A549 (cell line): ENCODE results near the gene FOXP1. TPM values are rescaled to one million over a fixed set of nuclear protein-coding genes. Genes with fewer than 3 reads are reported as not detected.

Experiments
- ATAC-seq, 2 experiments: fragments of 200-7000 bp in 1 of 2; fragments of >200 bp in 1 of 2; cut with Nextera tagmentation in 1 of 2; cut with Tn5 transposase in 1 of 2; 3 replicates each; pipeline versions ENCODE4 v1.8.0 to v1.9.1; 2018 to 2020; ENCODE audit warnings: mild to moderate bottlenecking in 1 of 2, moderate library complexity in 1 of 2
- CTCF ChIA-PET: fragments of 300-600 bp; sonication (Branson Sonifier 250); formaldehyde crosslinking; extraction: SDS; loops from one replicate; lab custom pipeline; 2021; ENCODE audit warnings: antibody characterized with exemption, inconsistent platforms; lab: Yijun Ruan, JAX
- POLR2A ChIA-PET: fragments of 350-600 bp; formaldehyde crosslinking; extraction: SDS; loops from one replicate; lab custom pipeline; 2021; ENCODE audit warnings: antibody characterized with exemption, inconsistent platforms; lab: Yijun Ruan, JAX
- DNase-seq, 2 experiments: peaks; one replicate each; pipeline versions ENCODE4 v3.0.0 to v3.0.0-alpha.2; 2011 to 2016; ENCODE audit warnings: low read depth in 1 of 2, low spot score in 1 of 2
- FAIRE-seq: peaks from 2 replicates; lab custom pipeline; 2011; peaks lifted over from hg19 to GRCh38; lab: Jason Lieb, UNC
- H3K27ac ChIP-seq, 2 experiments: fragments of >200 bp; sonication (Bioruptor Twin); formaldehyde crosslinking; 3 replicates each; pipeline ENCODE4 v1.5.1; 2016 to 2017
- H3K4me1 ChIP-seq: fragments of >200 bp; sonication (Bioruptor Twin); formaldehyde crosslinking; 3 replicates; pipeline ENCODE4 v1.6.1; 2016
- H3K4me2 ChIP-seq: fragments of >200 bp; sonication (Bioruptor Twin); formaldehyde crosslinking; 3 replicates; pipeline ENCODE4 v1.6.1; 2016
- H3K4me3 ChIP-seq: fragments of >200 bp; sonication (Bioruptor Twin); formaldehyde crosslinking; 3 replicates; pipeline ENCODE4 v1.5.1; 2016
- H3K9me3 ChIP-seq: fragments of >200 bp; sonication (Bioruptor Twin); formaldehyde crosslinking; 3 replicates; pipeline ENCODE4 v1.6.1; 2016
- BCL3 ChIP-seq: fragments of >200 bp; sonication (Bioruptor Twin); formaldehyde crosslinking; IDR thresholded peaks from 3 replicates; pipeline ENCODE4 v1.6.1; 2016
- BHLHE40 ChIP-seq: IDR thresholded peaks from 2 replicates; pipeline ENCODE4 v1.6.1; 2012; ENCODE audit warnings: low read depth, low read length, inconsistent platforms
- CBX8 ChIP-seq: fragments of 200-600 bp; sonication (generic); IDR thresholded peaks from 2 replicates; pipeline ENCODE4 v1.6.1; 2016
- CEBPB ChIP-seq, 2 experiments: fragments of >200 bp in 1 of 2; sonication (Bioruptor Twin) in 1 of 2; formaldehyde crosslinking in 1 of 2; IDR thresholded peaks; 2 replicates each; pipeline ENCODE4 v1.6.1; 2012 to 2016
- CHD2 ChIP-seq: fragments of 150-350 bp; IDR thresholded peaks from 2 replicates; pipeline ENCODE4 v1.6.1; 2014; ENCODE audit warnings: low read length; ENCODE audit not compliant: partially characterized antibody
- CTCF ChIP-seq: fragments of >200 bp; sonication (Bioruptor Twin); formaldehyde crosslinking; IDR thresholded peaks from 3 replicates; pipeline ENCODE4 v1.5.1; 2016
- EHF ChIP-seq: fragments of 250-450 bp; sonication (Bioruptor Pico); IDR thresholded peaks from 2 replicates; pipeline ENCODE4 v1.5.0; 2020; ENCODE audit warnings: mild to moderate bottlenecking
- EP300 ChIP-seq, 2 experiments: fragments of >200 bp; sonication (Bioruptor Twin); formaldehyde crosslinking; IDR thresholded peaks; 2 replicates in 1 of 2; 3 replicates in 1 of 2; pipeline ENCODE4 v1.6.1; 2016 to 2017
- FOSL2 ChIP-seq, 2 experiments: fragments of 450-650 bp in 1 of 2; fragments of >200 bp in 1 of 2; sonication (Bioruptor Twin) in 1 of 2; formaldehyde crosslinking; IDR thresholded peaks; 2 replicates each; pipeline versions ENCODE4 v1.5.0 to v1.6.1; 2016 to 2020; ENCODE audit warnings: mild to moderate bottlenecking in 1 of 2, moderate library complexity in 1 of 2
- GATA3 ChIP-seq: IDR thresholded peaks from 2 replicates; pipeline ENCODE4 v1.6.1; 2012; ENCODE audit warnings: borderline replicate concordance
- HMGXB4 ChIP-seq: fragments of 250-450 bp; sonication (Bioruptor Pico); IDR thresholded peaks from 2 replicates; pipeline ENCODE4 v1.5.0; 2021; ENCODE audit warnings: mild to moderate bottlenecking, moderate library complexity, borderline replicate concordance
- HOXA7 ChIP-seq: fragments of 250-450 bp; sonication (Bioruptor Pico); IDR thresholded peaks from 2 replicates; pipeline ENCODE4 v1.5.0; 2020; ENCODE audit warnings: mild to moderate bottlenecking, moderate library complexity
- HOXB13 ChIP-seq: fragments of 250-450 bp; sonication (Bioruptor Pico); IDR thresholded peaks from 2 replicates; pipeline ENCODE4 v1.5.0; 2020; ENCODE audit warnings: low read depth, mild to moderate bottlenecking, moderate library complexity
- JUN ChIP-seq, 2 experiments: fragments of >200 bp; sonication (Bioruptor Twin); formaldehyde crosslinking; IDR thresholded peaks; 2 replicates in 1 of 2; 3 replicates in 1 of 2; pipeline ENCODE4 v1.6.1; 2016 to 2017
- KDM5A ChIP-seq: fragments of 200-600 bp; sonication (generic); IDR thresholded peaks from 2 replicates; pipeline ENCODE4 v1.6.1; 2016; ENCODE audit warnings: antibody characterized with exemption, mild to moderate bottlenecking
- MAFK ChIP-seq: fragments of 450-650 bp; IDR thresholded peaks from 2 replicates; pipeline ENCODE4 v1.6.1; 2014; ENCODE audit not compliant: partially characterized antibody
- MYC ChIP-seq: IDR thresholded peaks from 2 replicates; pipeline ENCODE4 v1.6.1; 2012; ENCODE audit warnings: mild to moderate bottlenecking, inconsistent platforms, low read length, improper control_type of control experiment, borderline replicate concordance
- NFE2L2 ChIP-seq: fragments of 150-350 bp; conservative IDR thresholded peaks from 2 replicates; pipeline ENCODE4 v1.6.1; 2014; ENCODE audit warnings: low read length
- NR3C1 ChIP-seq: fragments of >200 bp; sonication (Bioruptor Twin); formaldehyde crosslinking; IDR thresholded peaks from 3 replicates; pipeline ENCODE4 v1.6.1; 2017
- PBX3 ChIP-seq: IDR thresholded peaks from 2 replicates; pipeline ENCODE4 v1.6.1; 2012
- PHF8 ChIP-seq: fragments of 200-600 bp; sonication (generic); IDR thresholded peaks from 2 replicates; pipeline ENCODE4 v1.6.1; 2016; ENCODE audit warnings: low read depth, mild to moderate bottlenecking, antibody characterized with exemption, moderate library complexity, borderline replicate concordance
- RARB ChIP-seq: fragments of 250-450 bp; sonication (Bioruptor Pico); IDR thresholded peaks from 2 replicates; pipeline ENCODE4 v1.8.0; 2021; ENCODE audit warnings: mild to moderate bottlenecking, moderate library complexity
- RFX5 ChIP-seq: fragments of 450-650 bp; IDR thresholded peaks from 2 replicates; pipeline ENCODE4 v1.7.1; 2014; ENCODE audit warnings: antibody characterized with exemption, mild to moderate bottlenecking, moderate library complexity
- TP53 ChIP-seq: fragments of 250-450 bp; sonication (Bioruptor Pico); IDR thresholded peaks from 2 replicates; pipeline ENCODE4 v1.5.0; 2021; ENCODE audit warnings: mild to moderate bottlenecking, moderate library complexity
- ZC3H11A ChIP-seq: fragments of 450-650 bp; IDR thresholded peaks from 2 replicates; pipeline ENCODE4 v1.6.1; 2014; ENCODE audit warnings: antibody characterized with exemption, mild to moderate bottlenecking
- ZFP36 ChIP-seq: fragments of 450-650 bp; IDR thresholded peaks from 2 replicates; pipeline ENCODE4 v1.6.1; 2014; ENCODE audit warnings: borderline replicate concordance; ENCODE audit not compliant: partially characterized antibody
- WGBS: methylation state at CpG from one replicate; pipeline ENCODE4 v1.1.6; 2017; ENCODE audit errors: missing lambda C conversion rate; 5-methylcytosine and 5-hydroxymethylcytosine counted together
- polyA plus RNA-seq, 4 experiments: library from polyadenylated mRNA; depleted of rRNA in 3 of 4; stranded (reverse); fragments of >200 nt; fragmentation: RNase III in 1 of 4; extraction: RNeasy Plus Mini Kit Qiagen cat#74134 plus additional on column Dnase treatment in 1 of 4; gene quantifications; 2 replicates in 3 of 4; 3 replicates in 1 of 4; pipeline ENCODE4 v1.2.3, GENCODE V29; 2011 to 2017

Gene FOXP1
- polyA plus RNA-seq, 2 of the 4 experiments (the other 2 are of a cell fraction), result 12.8 to 13.9 TPM

- Histone ChIP-seq H3K4me3 (no peak overlapping the region), H3K4me1 (peaks cover 21% of the 10 kb centered on the region), H3K9me3 (no peaks in the 10 kb centered on the region)
- ChIA-PET POLR2A (no interaction called here), CTCF (interaction anchor here (0.9 kb wide), 1 partner anchor 102 kb away, joined by 3 read pairs; no protein-coding TSS in a partner anchor)
- DNase-seq (no peak), ATAC-seq (no peak)
- WGBS, result 73% methylated on average over 7 of the region's 7 CpGs
- TF ChIP-seq BHLHE40 (no peak), CTCF (no peak), NFE2L2 (no peak), HMGXB4 (CRISPR knock-in tag) (no peak), KDM5A (no peak), ZFP36 (no peak), NR3C1 (no peak), JUN (IDR thresholded peaks at IDR 0.05) (no peak), RFX5 (no peak), RARB (CRISPR knock-in tag) (no peak), HOXA7 (CRISPR knock-in tag) (no peak), PHF8 (no peak)
- TF ChIP-seq, all 56 proteins: peak for 0
- H3K4me2 ChIP-seq, result no peak overlapping the region
- no peak for FAIRE-seq
- H3K27ac ChIP-seq, result 0 out of 6 replicates have a peak overlapping the region, but pooled peaks of 1 of the 2 experiments have one; percentile 11
Measured at GRCh38 chr3:71384837-71385716, 198.5 kb downstream of the FOXP1 start.

- ChIA-PET POLR2A (no interaction called here), CTCF (interaction anchor here (0.8 to 0.9 kb wide), 2 partner anchors 102 to 203 kb away, joined by 3 read pairs; no protein-coding TSS in a partner anchor)
- H3K4me1 ChIP-seq, result peaks cover 17% of the 10 kb centered on the region
- H3K27ac ChIP-seq, result no peak overlapping the region
- no peaks in the 10 kb centered on the region for H3K9me3 ChIP-seq
- FAIRE-seq (no peak), ATAC-seq (no peak), DNase-seq (no peak)
- TF ChIP-seq RFX5, result no peak
- TF ChIP-seq MYC, result no peak
- no peak for TF ChIP-seq KDM5A
- no peak for TF ChIP-seq CHD2
- no peak for TF ChIP-seq CBX8
- no peak for TF ChIP-seq FOSL2 (IDR thresholded peaks at IDR 0.05)
- TF ChIP-seq FOSL2 (CRISPR knock-in tag; IDR thresholded peaks at IDR 0.05), result no peak
- no peak for TF ChIP-seq MAFK
- TF ChIP-seq PHF8, result no peak
- TF ChIP-seq NR3C1, result no peak
- no peak for TF ChIP-seq GATA3
- no peak for TF ChIP-seq PBX3
- no peak for TF ChIP-seq BCL3
- TF ChIP-seq TP53, result no peak
- no peak for TF ChIP-seq NFE2L2
- no peak for TF ChIP-seq CEBPB (IDR thresholded peaks at IDR 0.05)
- no peak for TF ChIP-seq HOXB13 (CRISPR knock-in tag)
- no peak for TF ChIP-seq EHF (CRISPR knock-in tag)
- TF ChIP-seq ZC3H11A, result no peak
- TF ChIP-seq EP300 (IDR thresholded peaks at IDR 0.05), result no peak
- H3K4me3 ChIP-seq, result no peak overlapping the region
- no peak overlapping the region for H3K4me2 ChIP-seq
- 60% methylated on average over 3 of the region's 3 CpGs for WGBS
Measured at GRCh38 chr3:71384388-71384787, 199.1 kb downstream of the FOXP1 start.
